Measurements from ENCODE around the gene ZXDC.

DNA sequence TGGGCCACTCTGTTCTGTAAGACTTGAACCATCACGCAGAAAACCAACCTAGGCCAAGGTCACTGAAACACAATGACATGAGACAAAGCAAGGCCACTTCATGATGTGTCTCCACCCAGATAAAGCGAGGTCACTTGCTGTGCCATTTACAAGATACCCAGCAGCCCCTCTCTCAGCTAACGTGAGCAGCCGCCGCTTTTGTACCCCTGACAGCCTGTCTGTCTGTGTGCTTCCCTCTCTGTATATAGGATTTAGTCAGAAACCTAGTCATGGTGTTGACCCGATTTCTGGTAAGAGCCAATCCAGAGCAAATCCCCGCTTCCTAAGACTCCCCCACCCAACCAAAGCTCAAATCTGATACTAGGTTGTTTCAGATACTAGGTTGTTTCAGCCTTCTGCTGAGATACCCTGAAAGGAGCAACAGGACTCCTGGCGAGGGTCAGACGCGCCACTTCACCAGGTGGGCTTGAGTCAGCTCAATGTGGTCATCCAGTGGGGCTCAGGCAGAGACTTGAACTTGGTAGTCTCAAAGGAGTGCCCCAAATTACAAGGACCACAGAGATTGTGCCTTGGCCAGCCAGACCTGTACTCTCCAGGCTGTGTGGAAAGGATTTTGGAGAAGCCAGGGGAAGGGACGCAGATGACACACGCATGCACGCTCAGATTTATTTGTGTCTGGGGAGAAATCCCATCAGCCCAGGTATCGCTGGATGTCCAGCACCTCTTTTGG is 3.1 kb upstream of the ZXDC start:
- TF ChIP-seq POLR2A (IDR thresholded peaks at IDR 0.05) (no peak), CTCF (IDR thresholded peaks at IDR 0.05) (no peak)
